Uterus (tissue), 4 donors: Measurements from ENCODE around the gene SOCS1. TPM values are rescaled to one million over a fixed set of nuclear protein-coding genes. Genes with fewer than 3 reads are reported as not detected.
"Not testable (repeated sequence)": the region's sequence is repeated elsewhere in the genome, so short reads cannot be mapped to it uniquely, and the experiment has no call there.

Experiments used
- DNase-seq, 2 donors: peaks; one replicate each; pipeline ENCODE4 v3.0.0-alpha.2; 2019 to 2020
- H3K27ac ChIP-seq, 2 donors: fragments of 200-600 bp; sonication (generic); 1 replicate in 1 of 2; 2 replicates in 1 of 2; pipeline ENCODE4 v1.5.1; 2016 to 2018
- H3K27me3 ChIP-seq, 2 donors: fragments of 200-600 bp; sonication (generic); one replicate each; pipeline ENCODE4 v1.5.1; 2018 to 2019; ENCODE audit warnings: control low read depth in 1 of 2
- H3K36me3 ChIP-seq, 2 donors: fragments of 200-600 bp; sonication (generic); one replicate each; pipeline ENCODE4 v1.5.1; 2019; ENCODE audit warnings: control low read depth in 1 of 2
- H3K4me1 ChIP-seq, 2 donors: fragments of 200-600 bp; sonication (generic); one replicate each; pipeline ENCODE4 v1.5.1; 2018 to 2019; ENCODE audit warnings: control low read depth in 1 of 2
- H3K4me3 ChIP-seq, 2 donors: fragments of 200-600 bp; sonication (generic); 1 replicate in 1 of 2; 2 replicates in 1 of 2; pipeline ENCODE4 v1.5.1; 2018 to 2019; ENCODE audit warnings: mild to moderate bottlenecking in 1 of 2
- H3K9me3 ChIP-seq, 2 donors: fragments of 200-600 bp; sonication (generic); one replicate each; pipeline ENCODE4 v1.5.1; 2019; ENCODE audit warnings: control low read depth in 1 of 2
- CTCF ChIP-seq, 4 experiments: fragments of 200-600 bp in 2 of 4; fragments of 450-650 bp in 2 of 4; sonication (generic) in 2 of 4; IDR thresholded peaks; one replicate each; pipeline ENCODE4 v1.5.1; 2016 to 2019; ENCODE audit warnings: antibody characterized with exemption in 4 of 4, mild to moderate bottlenecking in 2 of 4, moderate library complexity in 1 of 4
- POLR2A ChIP-seq, 2 donors: fragments of 450-650 bp; IDR thresholded peaks; one replicate each; pipeline ENCODE4 v1.6.1; 2016; ENCODE audit warnings: antibody characterized with exemption in 2 of 2, mild to moderate bottlenecking in 1 of 2, moderate library complexity in 1 of 2
- intact Hi-C: fragments of 100-400 bp; cut with DNase I; formaldehyde crosslinking; loops from one replicate; pipeline ENCODE4 v1.15.1; 2023; ENCODE audit warnings: low total_unique reads
- total RNA-seq, 4 donors: library from RNA; depleted of rRNA in 3 of 4; stranded (reverse); fragments of >200 nt in 3 of 4; gene quantifications; one replicate each; pipeline versions ENCODE4 v1.1.0 to v1.2.4, GENCODE V29; 2014 to 2023
- donor health status: DM: yes; HTN: yes; CAD: no.

Gene SOCS1
- total RNA-seq, 4 donors from 2014 or later, result 6.4 to 45.3 (median 7.6) TPM; not detected in 1

GRCh38 chr16:11290102-11290893, 34.3 kb upstream of the SOCS1 start:
- H3K27ac ChIP-seq, result no peak overlapping the region

GRCh38 chr16:11289696-11290095, 33.7 kb upstream of the SOCS1 start:
- H3K9me3 ChIP-seq, H3K27ac ChIP-seq, intact Hi-C loops, H3K36me3 ChIP-seq, H3K4me3 ChIP-seq, DNase-seq, H3K27me3 ChIP-seq, H3K4me1 ChIP-seq: not testable (repeated sequence)

More at GRCh38 chr16:11290102-11290893, 34.3 kb upstream of the SOCS1 start:
- Histone ChIP-seq H3K27me3 (no peaks in the 10 kb centered on the region), H3K36me3 (no peaks in the 10 kb centered on the region), H3K4me3 (no peak overlapping the region), H3K9me3 (no peaks in the 10 kb centered on the region), H3K4me1 (no peaks in the 10 kb centered on the region)
- intact Hi-C loops, result no loop called here
- TF ChIP-seq CTCF (IDR thresholded peaks at IDR 0.05), result no peak
- TF ChIP-seq POLR2A (IDR thresholded peaks at IDR 0.05), result no peak
- DNase-seq, result no peak

GRCh38 chr16:11289202-11289601, 33.2 kb upstream of the SOCS1 start:
- TF ChIP-seq POLR2A (IDR thresholded peaks at IDR 0.05) (no peak), CTCF (IDR thresholded peaks at IDR 0.05) (no peak)
- Histone ChIP-seq H3K27me3 (no peaks in the 10 kb centered on the region), H3K9me3 (no peaks in the 10 kb centered on the region), H3K27ac (no peak overlapping the region), H3K4me1 (no peaks in the 10 kb centered on the region), H3K36me3 (no peaks in the 10 kb centered on the region), H3K4me3 (no peak overlapping the region)
- DNase-seq, result no peak
- intact Hi-C loops, result no loop called here

GRCh38 chr16:11285842-11286241, 29.8 kb upstream of the SOCS1 start:
- intact Hi-C loops, result no loop called here
- no peaks in the 10 kb centered on the region for H3K9me3 ChIP-seq
- no peak for DNase-seq
- no peaks in the 10 kb centered on the region for H3K27me3 ChIP-seq
- no peaks in the 10 kb centered on the region for H3K36me3 ChIP-seq
- TF ChIP-seq CTCF (IDR thresholded peaks at IDR 0.05), result no peak
- no peak for TF ChIP-seq POLR2A (IDR thresholded peaks at IDR 0.05)
- no peak overlapping the region for H3K4me3 ChIP-seq
- no peak overlapping the region for H3K27ac ChIP-seq
- H3K4me1 ChIP-seq, result no peaks in the 10 kb centered on the region

- Histone ChIP-seq H3K9me3 (no peaks in the 10 kb centered on the region), H3K27ac (no peak overlapping the region), H3K4me1 (no peaks in the 10 kb centered on the region), H3K27me3 (no peaks in the 10 kb centered on the region), H3K36me3 (no peaks in the 10 kb centered on the region), H3K4me3 (no peak overlapping the region)
- intact Hi-C loops, result no loop called here
- TF ChIP-seq POLR2A (IDR thresholded peaks at IDR 0.05) (no peak), CTCF (IDR thresholded peaks at IDR 0.05) (no peak)
- DNase-seq, result no peak
Observed at GRCh38 chr16:11283820-11284248, 27.8 kb upstream of the SOCS1 start.
